GM21367 (cell line): ENCODE results near the gene DYNC1H1.
"Not testable (repeated sequence)": the region's sequence is repeated elsewhere in the genome, so short reads cannot be mapped to it uniquely, and the experiment has no call there.

Experiments used
- ATAC-seq: cut with Tn5 transposase; IDR thresholded peaks from one replicate; pipeline ENCODE4 v1.9.1; 2021; ENCODE audit not compliant: unreplicated experiment

Gene DYNC1H1

GRCh38 chr14:101963656-101964296, 597 bp upstream of the DYNC1H1 start:
- ATAC-seq: no peak

DNA sequence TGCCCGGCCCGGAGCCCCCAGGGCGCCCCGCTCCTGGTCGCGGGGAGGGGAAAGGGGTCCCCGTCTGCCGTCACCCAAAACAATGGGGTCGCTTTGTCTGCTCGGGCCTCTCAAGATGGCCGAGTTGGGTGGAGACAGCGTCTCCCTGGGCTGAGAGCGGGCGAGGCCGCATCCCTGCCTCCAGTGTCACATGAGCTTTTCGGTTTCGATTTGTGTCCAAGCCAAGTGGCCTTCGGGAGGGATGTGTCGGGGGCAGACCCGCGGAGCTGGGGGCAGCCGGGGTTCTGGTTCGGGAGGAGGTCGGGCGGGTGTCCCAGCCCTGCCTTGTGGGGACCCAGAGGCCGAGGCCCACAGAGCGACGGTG, 790 bp downstream of the DYNC1H1 start:
- ATAC-seq: peak; percentile 21

DNA sequence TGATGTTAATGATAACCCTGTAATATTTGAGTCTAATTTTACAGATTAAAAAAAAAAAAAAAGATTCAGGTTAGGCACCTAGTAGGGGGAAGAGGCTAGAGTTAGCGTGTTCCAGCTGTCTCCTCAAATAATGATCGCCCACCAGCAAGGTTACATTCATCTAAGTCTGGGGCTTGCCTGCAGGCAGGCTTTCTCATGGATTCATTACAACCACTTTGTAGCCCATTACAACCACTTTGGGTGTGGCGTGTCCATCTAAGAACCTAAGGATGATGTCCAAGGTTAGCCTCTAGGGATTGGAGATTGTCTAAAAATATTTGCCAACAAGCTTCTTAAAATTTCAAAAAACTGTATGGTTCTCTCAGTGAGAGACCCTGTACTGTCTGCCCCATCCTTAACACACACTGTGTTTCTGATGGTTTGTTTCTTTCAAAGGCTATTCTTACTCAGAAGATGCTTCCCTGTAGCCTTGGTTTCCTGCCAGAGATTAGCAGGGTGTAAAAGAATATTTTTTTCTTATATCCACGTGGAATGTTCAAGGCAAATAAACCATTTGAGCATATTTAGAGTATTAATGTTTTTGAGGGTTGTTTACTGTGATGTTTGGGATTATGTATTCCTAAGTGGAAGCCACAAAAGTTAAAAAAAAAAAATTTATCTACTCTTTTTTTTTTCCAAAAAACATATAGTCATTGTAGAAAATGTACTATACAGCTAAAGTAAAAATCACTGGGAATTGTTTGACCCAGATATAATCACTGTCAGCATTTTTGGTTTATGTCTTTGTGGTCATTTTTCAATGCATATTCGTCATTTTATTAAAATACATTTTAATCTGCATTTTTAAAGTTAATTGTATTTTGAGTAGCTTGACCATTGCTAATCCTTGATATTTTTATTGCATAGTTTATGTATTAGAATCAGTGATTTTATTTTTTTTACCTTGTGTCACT, 1.7 kb downstream of the DYNC1H1 start:
- no peak for ATAC-seq

- ATAC-seq: no peak
These were observed 2.4 kb downstream of the DYNC1H1 start for GRCh38 chr14:101966742-101967141.

DNA sequence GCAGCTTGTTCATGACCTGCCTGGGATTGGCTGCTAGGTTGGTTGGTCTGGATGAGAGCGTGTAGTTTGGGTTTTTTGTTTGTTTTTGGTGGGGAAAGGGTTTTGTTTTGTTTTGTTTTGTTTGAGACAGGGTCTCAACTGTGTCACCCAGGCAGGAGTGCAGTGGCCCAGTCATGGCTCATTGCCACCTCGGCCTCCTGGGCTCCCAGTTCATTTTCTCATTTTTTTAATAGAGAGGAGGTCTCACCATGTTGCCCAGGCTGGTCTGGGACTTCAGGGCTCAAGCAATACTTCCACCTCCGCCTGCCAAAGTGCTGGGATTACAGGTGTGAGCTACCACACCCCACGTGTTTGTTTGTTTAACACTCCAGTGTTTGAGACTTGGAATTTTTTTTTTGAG, 3.8 kb downstream of the DYNC1H1 start:
- ATAC-seq: no peak

DNA sequence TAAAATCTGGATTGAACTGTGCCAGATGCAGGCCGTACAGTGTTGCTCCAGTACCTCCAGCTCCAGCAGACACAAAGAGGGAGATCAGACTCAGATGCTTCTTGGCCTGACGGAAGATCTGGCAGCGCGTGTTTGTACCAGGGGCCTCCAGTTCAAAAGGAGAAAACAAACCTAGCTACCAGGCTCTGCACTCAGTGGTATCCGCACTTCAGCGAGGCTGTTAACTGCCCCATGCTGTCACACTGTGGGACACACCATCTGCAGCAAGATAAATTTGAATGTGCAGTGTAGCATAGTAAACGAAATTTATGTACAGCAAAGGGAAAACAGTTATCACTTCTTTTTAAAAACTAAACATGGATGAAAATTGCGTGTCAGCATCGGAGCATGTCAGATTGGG, 5.1 kb downstream of the DYNC1H1 start:
- no peak for ATAC-seq

- no peak for ATAC-seq
These were observed 6.5 kb downstream of the DYNC1H1 start for GRCh38 chr14:101970830-101971400.

DNA sequence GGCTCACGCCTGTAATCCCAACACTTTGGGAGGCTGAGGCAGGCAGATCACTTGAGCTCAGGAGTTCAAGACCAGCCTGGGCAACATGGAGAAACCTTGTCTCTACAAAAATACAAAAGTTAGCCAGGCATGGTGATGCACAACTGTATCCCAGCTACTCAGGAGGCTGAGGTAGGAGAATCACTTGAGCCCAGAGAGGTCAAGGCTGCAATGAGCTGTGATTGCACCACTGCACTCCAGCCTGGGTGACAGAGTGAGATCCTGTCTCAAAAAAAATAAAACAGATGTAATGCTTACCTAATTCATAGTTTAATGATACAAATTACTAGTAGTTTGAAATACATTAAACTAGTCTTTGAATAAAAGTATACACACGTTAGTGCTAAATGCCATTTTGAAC, 7.1 kb downstream of the DYNC1H1 start:
- ATAC-seq: not testable (repeated sequence)

DNA sequence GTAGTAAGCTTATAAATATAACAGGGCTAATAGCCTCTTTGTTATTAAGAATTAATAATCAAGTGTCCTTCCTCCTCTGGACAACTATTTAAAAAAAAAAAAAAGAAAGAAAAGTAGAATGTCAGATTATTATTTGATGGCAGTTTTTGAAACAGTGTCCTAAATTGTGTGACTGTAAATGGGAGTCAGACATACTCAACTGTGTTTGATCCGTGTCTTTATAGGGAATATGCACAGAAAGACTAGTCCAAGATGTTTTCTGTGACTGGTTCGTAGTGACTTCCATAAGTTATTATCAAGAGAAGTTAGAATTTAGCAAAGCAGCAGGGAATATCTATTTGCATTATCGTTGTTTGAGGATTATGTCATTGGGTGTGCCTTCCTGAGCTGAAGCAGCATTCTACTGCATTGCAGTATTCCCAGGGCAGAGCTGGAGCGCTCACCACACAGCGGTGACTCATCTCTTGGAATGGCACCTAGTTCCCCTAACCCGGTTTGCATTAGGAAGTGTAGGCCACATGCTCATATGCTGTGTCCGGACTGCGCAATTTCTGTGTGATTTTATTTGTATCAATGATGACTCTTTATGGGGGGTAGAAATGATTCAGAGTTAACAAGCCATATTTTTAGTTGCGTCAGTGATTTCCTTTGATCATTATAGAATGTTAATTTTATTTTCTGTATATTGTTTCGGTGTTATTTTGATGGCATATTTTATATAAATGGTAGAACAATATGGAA, 7.9 kb downstream of the DYNC1H1 start:
- ATAC-seq: no peak

DNA sequence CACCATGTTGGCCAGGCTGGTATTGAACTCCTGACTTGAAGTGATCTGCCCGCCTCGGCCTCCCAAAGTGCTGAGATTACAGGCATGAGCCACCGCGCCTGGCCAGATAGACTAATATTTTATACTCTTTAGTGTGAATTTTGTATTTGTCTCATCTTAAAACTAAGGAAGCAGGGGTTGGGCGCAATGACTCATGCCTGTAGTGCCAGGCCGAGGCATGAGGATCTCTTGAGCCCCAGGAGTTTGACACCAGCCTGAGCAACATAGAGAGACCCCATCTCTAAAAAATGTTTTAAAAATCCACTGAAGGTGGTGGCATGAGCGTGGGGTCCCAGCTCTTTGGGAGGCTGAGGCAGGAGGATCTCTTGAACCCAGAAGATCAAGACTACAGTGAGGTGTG, 9.0 kb downstream of the DYNC1H1 start:
- ATAC-seq: no peak

- ATAC-seq: no peak
These were observed 10.9 kb downstream of the DYNC1H1 start for GRCh38 chr14:101975231-101975630.

DNA sequence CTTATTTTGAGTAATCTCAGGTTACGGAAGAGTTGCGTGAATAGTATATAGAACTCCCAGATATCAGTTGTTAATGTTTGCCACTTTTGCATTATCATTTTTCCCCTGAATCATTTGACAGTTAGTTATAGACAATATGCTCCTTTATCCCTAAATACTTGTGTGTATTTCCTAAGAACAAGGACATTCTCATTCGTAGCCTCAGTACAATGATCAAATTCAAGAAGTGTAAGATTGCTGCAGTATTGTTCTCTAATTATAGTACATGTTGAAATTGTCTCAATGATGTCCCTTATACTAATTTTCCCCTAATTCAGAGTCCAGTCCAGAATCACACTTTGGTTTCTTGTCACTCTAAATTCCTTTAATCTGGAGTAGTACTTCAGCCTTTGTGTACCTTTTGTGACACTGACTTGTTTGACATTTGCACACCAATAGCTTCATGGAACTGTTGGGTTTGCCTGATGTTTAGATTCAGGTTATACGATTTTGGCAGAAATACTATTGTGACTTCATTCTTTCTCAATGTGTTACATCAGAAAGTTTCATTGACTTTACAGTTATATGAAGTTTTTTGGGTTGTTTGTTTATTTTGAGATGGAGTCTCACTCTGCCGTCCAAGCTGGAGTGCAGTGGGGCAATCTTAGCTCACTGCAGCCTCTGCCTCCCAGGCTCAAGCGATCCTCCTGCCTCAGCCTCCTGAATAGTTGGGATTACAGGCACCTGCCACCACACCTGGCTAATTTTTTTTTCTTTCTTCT, 13.1 kb downstream of the DYNC1H1 start:
- ATAC-seq: no peak

GRCh38 chr14:101979666-101980065, 15.3 kb downstream of the DYNC1H1 start:
- ATAC-seq: no peak

- no peak for ATAC-seq
These were observed 15.9 kb downstream of the DYNC1H1 start for GRCh38 chr14:101980251-101980650.

DNA sequence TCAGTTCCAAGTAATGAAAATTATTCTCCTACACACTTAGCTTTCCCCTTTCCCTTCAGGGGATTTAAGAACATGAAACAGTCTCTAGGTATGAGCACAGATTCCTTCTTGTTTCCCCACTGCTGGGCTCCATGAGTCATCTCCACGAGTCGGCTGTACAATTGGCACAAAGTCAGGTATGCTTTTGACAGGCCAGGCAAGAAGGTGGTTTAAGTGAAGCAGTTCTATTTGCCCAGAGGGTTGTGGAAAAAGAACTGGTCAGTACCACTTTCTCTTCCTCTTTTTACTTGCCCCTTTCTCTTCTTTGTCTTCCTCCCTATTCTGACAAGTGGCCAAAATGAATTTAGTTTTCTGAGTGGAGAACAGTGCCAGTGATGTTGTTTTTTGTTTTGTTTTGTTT, 16.3 kb downstream of the DYNC1H1 start:
- ATAC-seq: peak; percentile 88

DNA sequence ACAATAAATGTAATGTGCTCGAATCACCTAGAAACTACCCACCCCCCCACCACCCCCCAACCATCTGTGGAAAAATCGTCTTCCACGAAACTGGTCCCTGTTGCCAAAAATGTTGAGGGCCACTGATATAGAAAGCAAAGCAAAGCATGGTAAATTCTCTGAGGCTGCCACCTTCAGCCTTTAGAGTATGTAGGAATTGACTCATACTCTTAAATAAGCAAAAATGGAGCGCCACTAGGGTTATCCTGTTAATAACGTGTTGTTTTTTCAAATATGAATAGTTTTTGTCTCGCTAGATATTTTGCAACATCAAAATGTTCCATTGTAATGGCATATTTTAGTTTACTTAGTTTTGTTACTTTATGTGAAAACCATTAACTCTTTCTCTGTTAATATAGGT, 18.2 kb downstream of the DYNC1H1 start:
- no peak for ATAC-seq

- ATAC-seq: not testable (repeated sequence)
These were observed 20.5 kb downstream of the DYNC1H1 start for GRCh38 chr14:101984831-101985230.

- no peak for ATAC-seq
These were observed 21.6 kb downstream of the DYNC1H1 start for GRCh38 chr14:101985957-101986356.

DNA sequence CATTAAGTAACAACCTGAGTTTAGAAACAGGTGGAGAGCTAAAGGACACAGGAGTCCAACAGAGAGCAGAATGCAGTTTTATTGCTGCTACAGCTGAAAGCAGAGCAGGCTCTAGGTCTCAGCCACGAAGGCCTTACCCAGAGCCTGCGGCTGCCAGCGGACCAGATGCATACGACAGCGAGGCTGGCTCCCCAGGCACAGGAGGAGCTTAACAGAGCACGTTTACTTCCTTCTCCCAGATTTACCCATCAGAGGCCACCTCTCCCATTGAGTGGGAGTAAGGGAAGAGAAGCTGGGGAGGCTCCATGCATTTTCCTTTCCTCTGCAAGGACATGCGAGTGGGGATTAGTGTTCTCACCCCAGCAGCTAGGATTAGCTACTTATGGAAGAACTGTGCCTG, 22.6 kb downstream of the DYNC1H1 start:
- ATAC-seq: no peak

DNA sequence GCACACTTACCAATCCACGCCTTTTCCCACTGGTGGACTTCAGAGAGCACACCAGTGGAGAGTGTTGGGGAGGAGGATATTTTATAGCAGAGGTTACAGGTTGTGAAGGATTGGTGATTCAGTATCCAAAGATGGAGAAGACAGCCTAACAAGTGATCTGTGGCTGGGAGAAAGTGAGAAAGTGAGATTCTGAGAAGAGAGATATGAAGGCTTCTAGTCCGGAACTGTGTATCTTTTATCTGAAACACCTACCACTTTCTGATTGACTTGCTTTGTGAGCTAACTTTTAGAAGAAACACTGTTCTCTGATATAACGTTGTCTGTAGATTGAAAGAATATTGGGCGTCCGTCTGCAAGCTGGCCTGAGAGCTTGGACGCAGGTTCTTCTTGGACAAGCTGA, 24.0 kb downstream of the DYNC1H1 start:
- no peak for ATAC-seq

- ATAC-seq: no peak
These were observed 27.0 kb downstream of the DYNC1H1 start for GRCh38 chr14:101991352-101991751.
